SK-N-SH (cell line): ENCODE results near the gene EDEM3.

ENCODE experiments used
- ELF1 ChIP-seq: IDR thresholded peaks from 2 replicates; pipeline ENCODE4 v1.4.0; 2012
- EP300 ChIP-seq, 2 experiments: IDR thresholded peaks; 2 replicates each; pipeline versions ENCODE4 v1.4.0 to v1.6.1; 2012; ENCODE audit warnings: borderline replicate concordance in 1 of 2, low read depth in 1 of 2, low read length in 1 of 2
- FOXJ3 ChIP-seq: sonication (generic); formaldehyde crosslinking; IDR thresholded peaks from 2 replicates; pipeline ENCODE4 v1.5.1; 2020; ENCODE audit warnings: mild to moderate bottlenecking, missing genetic modification reagents
- FOXM1 ChIP-seq: IDR thresholded peaks from 2 replicates; pipeline ENCODE4 v1.4.0; 2012; ENCODE audit warnings: low read depth, mild to moderate bottlenecking
- GABPA ChIP-seq: IDR thresholded peaks from 2 replicates; pipeline ENCODE4 v1.4.0; 2012; ENCODE audit warnings: low read depth, mild to moderate bottlenecking
- IRF3 ChIP-seq: fragments of 150-350 bp; IDR thresholded peaks from 2 replicates; pipeline ENCODE4 v1.6.1; 2016; ENCODE audit warnings: mild to moderate bottlenecking, low read depth, low read length
- POLR2AphosphoS5 ChIP-seq: IDR thresholded peaks from 2 replicates; pipeline ENCODE4 v1.6.1; 2012; ENCODE audit warnings: low read depth, low read length
- REST ChIP-seq: IDR thresholded peaks from 2 replicates; pipeline ENCODE4 v1.6.1; 2012; ENCODE audit warnings: mild to moderate bottlenecking, low read depth, low read length, moderate library complexity
- SIN3A ChIP-seq: IDR thresholded peaks from 2 replicates; pipeline ENCODE4 v1.6.1; 2012; ENCODE audit warnings: low read depth, mild to moderate bottlenecking, low read length, moderate library complexity, borderline replicate concordance
- TCF12 ChIP-seq: IDR thresholded peaks from 2 replicates; pipeline ENCODE4 v1.4.0; 2012
- TF ChIP-seq, protein P1 (sequence below): fragments of 200-600 bp; sonication (generic); IDR thresholded peaks from 2 replicates; pipeline ENCODE4 v1.6.1; 2017; ENCODE audit warnings: antibody characterized with exemption, mild to moderate bottlenecking, moderate library complexity
- TF ChIP-seq, protein P2 (sequence below): IDR thresholded peaks from 2 replicates; pipeline ENCODE4 v1.4.0; 2012; ENCODE audit warnings: low read depth

DNA sequence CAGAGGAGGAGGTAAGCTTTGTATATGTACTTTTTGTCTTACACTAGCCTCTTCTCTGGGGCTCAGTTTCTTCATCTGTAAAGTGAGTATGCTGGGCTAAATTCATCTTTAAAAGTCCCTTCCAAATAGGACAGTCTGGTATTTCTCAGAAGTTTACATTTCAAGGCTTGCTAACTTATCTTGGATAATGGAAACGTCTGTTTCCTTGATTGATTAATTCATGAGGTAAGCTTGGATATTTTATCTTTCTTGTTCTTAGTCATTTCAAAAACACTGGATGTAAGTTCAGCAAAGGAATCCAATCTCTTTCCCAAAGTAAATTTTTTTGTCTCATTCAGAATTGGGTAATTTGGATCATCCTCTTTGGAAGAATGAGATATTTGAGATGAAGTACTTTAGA, 111.0 kb downstream of the EDEM3 start:
- TF ChIP-seq IRF3 = no peak
- no peak for TF ChIP-seq ELF1
- TF ChIP-seq, protein P1, sequence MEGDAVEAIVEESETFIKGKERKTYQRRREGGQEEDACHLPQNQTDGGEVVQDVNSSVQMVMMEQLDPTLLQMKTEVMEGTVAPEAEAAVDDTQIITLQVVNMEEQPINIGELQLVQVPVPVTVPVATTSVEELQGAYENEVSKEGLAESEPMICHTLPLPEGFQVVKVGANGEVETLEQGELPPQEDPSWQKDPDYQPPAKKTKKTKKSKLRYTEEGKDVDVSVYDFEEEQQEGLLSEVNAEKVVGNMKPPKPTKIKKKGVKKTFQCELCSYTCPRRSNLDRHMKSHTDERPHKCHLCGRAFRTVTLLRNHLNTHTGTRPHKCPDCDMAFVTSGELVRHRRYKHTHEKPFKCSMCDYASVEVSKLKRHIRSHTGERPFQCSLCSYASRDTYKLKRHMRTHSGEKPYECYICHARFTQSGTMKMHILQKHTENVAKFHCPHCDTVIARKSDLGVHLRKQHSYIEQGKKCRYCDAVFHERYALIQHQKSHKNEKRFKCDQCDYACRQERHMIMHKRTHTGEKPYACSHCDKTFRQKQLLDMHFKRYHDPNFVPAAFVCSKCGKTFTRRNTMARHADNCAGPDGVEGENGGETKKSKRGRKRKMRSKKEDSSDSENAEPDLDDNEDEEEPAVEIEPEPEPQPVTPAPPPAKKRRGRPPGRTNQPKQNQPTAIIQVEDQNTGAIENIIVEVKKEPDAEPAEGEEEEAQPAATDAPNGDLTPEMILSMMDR = no peak
- TF ChIP-seq POLR2AphosphoS5 = no peak
- TF ChIP-seq REST = no peak
- TF ChIP-seq FOXJ3 = no peak
- TF ChIP-seq, protein P2, sequence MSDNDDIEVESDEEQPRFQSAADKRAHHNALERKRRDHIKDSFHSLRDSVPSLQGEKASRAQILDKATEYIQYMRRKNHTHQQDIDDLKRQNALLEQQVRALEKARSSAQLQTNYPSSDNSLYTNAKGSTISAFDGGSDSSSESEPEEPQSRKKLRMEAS = no peak
- TF ChIP-seq SIN3A = no peak
- no peak for TF ChIP-seq EP300 (IDR thresholded peaks at IDR 0.05; ENCODE audit: borderline replicate concordance in 1 of 2, low read depth in 1 of 2, low read length in 1 of 2)
- TF ChIP-seq TCF12 = no peak
- TF ChIP-seq FOXM1 = no peak
- TF ChIP-seq GABPA = no peak
